ENCODE data around the gene CLCN5.

- TF ChIP-seq USF2 (IDR thresholded peaks at IDR 0.05) (no peak), FOSB (CRISPR knock-in tag; IDR thresholded peaks at IDR 0.05) (no peak), CTCF (IDR thresholded peaks at IDR 0.05) (no peak), MAX (IDR thresholded peaks at IDR 0.05) (no peak), KDM1A (IDR thresholded peaks at IDR 0.05; ENCODE audit: low read depth) (no peak), CEBPB (IDR thresholded peaks at IDR 0.05) (no peak), POLR2AphosphoS2 (conservative IDR thresholded peaks at IDR 0.05; ENCODE audit: low read length) (no peak), E2F6 (IDR thresholded peaks at IDR 0.05; ENCODE audit: borderline replicate concordance, low read depth) (no peak), NPAS2 (CRISPR knock-in tag; IDR thresholded peaks at IDR 0.05; ENCODE audit: borderline replicate concordance) (no peak), POLR2A (IDR thresholded peaks at IDR 0.05; ENCODE audit: low read length) (no peak), RAD21 (conservative IDR thresholded peaks at IDR 0.05 in 1 of 2, IDR thresholded peaks at IDR 0.05 in 1 of 2) (no peak), CHD2 (IDR thresholded peaks at IDR 0.05; ENCODE audit: low read length, partially characterized antibody) (no peak), HOXB13 (CRISPR knock-in tag; IDR thresholded peaks at IDR 0.05; ENCODE audit: low read depth) (no peak), PHF8 (IDR thresholded peaks at IDR 0.05; ENCODE audit: borderline replicate concordance, low read depth) (no peak)
Observed at GRCh38 chrX:49921109-49921508, 1.3 kb upstream of the CLCN5 start.

Data from A549 (cell line).